ENCODE results near the gene ATP6AP1. TPM values are rescaled to one million over a fixed set of nuclear protein-coding genes. Genes with fewer than 3 reads are reported as not detected.

Gene ATP6AP1
- total RNA-seq, 1 donor from 2014 or later = 77.6 TPM

GRCh38 chrX:154432210-154432609 lies 3.7 kb downstream of the ATP6AP1 start:
- DNase-seq (ENCODE audit: low spot score in 2 of 2, unreplicated experiment in 2 of 2) = no peak
- no peaks in the 10 kb centered on the region for H3K27me3 Mint-ChIP-seq (ENCODE audit: low read depth)
- TF ChIP-seq CTCF (IDR thresholded peaks at IDR 0.05; ENCODE audit: unreplicated experiment) = no peak
- H3K27ac Mint-ChIP-seq = no peak overlapping the region
- peaks cover 8% of the 10 kb centered on the region for H3K9me3 Mint-ChIP-seq
- peaks cover 26% of the 10 kb centered on the region for H3K4me1 Mint-ChIP-seq
- no peak overlapping the region for H3K4me3 Mint-ChIP-seq
- H3K36me3 Mint-ChIP-seq = peaks cover 10% of the 10 kb centered on the region

GRCh38 chrX:154433605-154434004 lies 5.1 kb downstream of the ATP6AP1 start:
- H3K4me1 Mint-ChIP-seq = peaks cover 27% of the 10 kb centered on the region
- no peak for TF ChIP-seq CTCF (IDR thresholded peaks at IDR 0.05; ENCODE audit: unreplicated experiment)
- H3K4me3 Mint-ChIP-seq = no peak overlapping the region
- no peak for DNase-seq (ENCODE audit: low spot score in 2 of 2, unreplicated experiment in 2 of 2)
- H3K36me3 Mint-ChIP-seq = peaks cover 10% of the 10 kb centered on the region
- peaks cover 4% of the 10 kb centered on the region for H3K9me3 Mint-ChIP-seq
- H3K27me3 Mint-ChIP-seq (ENCODE audit: low read depth) = no peaks in the 10 kb centered on the region
- H3K27ac Mint-ChIP-seq = no peak overlapping the region

GRCh38 chrX:154434394-154435168 lies 6.1 kb downstream of the ATP6AP1 start:
- peaks cover 12% of the 10 kb centered on the region for H3K36me3 Mint-ChIP-seq
- H3K27ac Mint-ChIP-seq = no peak overlapping the region
- H3K9me3 Mint-ChIP-seq = peaks cover 4% of the 10 kb centered on the region
- no peak for DNase-seq (ENCODE audit: low spot score in 2 of 2, unreplicated experiment in 2 of 2)
- TF ChIP-seq CTCF (IDR thresholded peaks at IDR 0.05; ENCODE audit: unreplicated experiment) = no peak
- peaks cover 22% of the 10 kb centered on the region for H3K4me1 Mint-ChIP-seq
- no peaks in the 10 kb centered on the region for H3K27me3 Mint-ChIP-seq (ENCODE audit: low read depth)
- no peak overlapping the region for H3K4me3 Mint-ChIP-seq

- Mint-ChIP-seq H3K27ac (no peak overlapping the region), H3K4me3 (no peak overlapping the region), H3K27me3 (ENCODE audit: low read depth) (no peaks in the 10 kb centered on the region), H3K4me1 (peaks cover 19% of the 10 kb centered on the region), H3K36me3 (peaks cover 12% of the 10 kb centered on the region), H3K9me3 (peaks cover 4% of the 10 kb centered on the region)
- DNase-seq (ENCODE audit: low spot score in 2 of 2, unreplicated experiment in 2 of 2) = no peak
- TF ChIP-seq CTCF (IDR thresholded peaks at IDR 0.05; ENCODE audit: unreplicated experiment) = no peak
Observed at GRCh38 chrX:154435171-154435733, 6.8 kb downstream of the ATP6AP1 start.

GRCh38 chrX:154436374-154436982 lies 8.0 kb downstream of the ATP6AP1 start:
- Mint-ChIP-seq H3K4me3 (peak overlapping the region; percentile 75), H3K4me1 (peaks cover 11% of the 10 kb centered on the region), H3K9me3 (no peaks in the 10 kb centered on the region), H3K27me3 (ENCODE audit: low read depth) (no peaks in the 10 kb centered on the region), H3K27ac (peak overlapping the region; percentile 13), H3K36me3 (peaks cover 13% of the 10 kb centered on the region)
- no peak for TF ChIP-seq CTCF (IDR thresholded peaks at IDR 0.05; ENCODE audit: unreplicated experiment)
- no peak for DNase-seq (ENCODE audit: low spot score in 2 of 2, unreplicated experiment in 2 of 2)

All from mesothelial cell of epicardium (in vitro differentiated cells).